Activated naive CD8-positive, alpha-beta T cell treated with anti-CD3 and anti-CD28 coated beads, Interleukin-2, amount 50 U/mL, for 24 hours (primary cell): ENCODE measurements around the gene TMEM82.

Experiments
- ATAC-seq: fragments of 150-1000 bp; cut with Tn5 transposase; one replicate; pipeline ENCODE4 v1.10.0; 2021
- DNase-seq: peaks from one replicate; pipeline ENCODE4 v3.0.0; 2021
- H3K27ac Mint-ChIP-seq: one replicate; pipeline ENCODE4 v1.8.0; 2021; ENCODE audit warnings: mild to moderate bottlenecking, mixed read lengths
- H3K27me3 Mint-ChIP-seq: one replicate; pipeline ENCODE4 v1.8.0; 2021; ENCODE audit warnings: mixed read lengths
- H3K36me3 Mint-ChIP-seq: one replicate; pipeline ENCODE4 v1.8.0; 2021; ENCODE audit warnings: low read depth, mixed read lengths
- H3K4me1 Mint-ChIP-seq: one replicate; pipeline ENCODE4 v1.8.0; 2021; ENCODE audit warnings: mixed read lengths
- H3K4me3 Mint-ChIP-seq: one replicate; pipeline ENCODE4 v1.8.0; 2021; ENCODE audit warnings: mild to moderate bottlenecking, moderate library complexity, mixed read lengths
- H3K9me3 Mint-ChIP-seq: one replicate; pipeline ENCODE4 v1.8.0; 2021; ENCODE audit warnings: mixed read lengths

Gene TMEM82

DNA sequence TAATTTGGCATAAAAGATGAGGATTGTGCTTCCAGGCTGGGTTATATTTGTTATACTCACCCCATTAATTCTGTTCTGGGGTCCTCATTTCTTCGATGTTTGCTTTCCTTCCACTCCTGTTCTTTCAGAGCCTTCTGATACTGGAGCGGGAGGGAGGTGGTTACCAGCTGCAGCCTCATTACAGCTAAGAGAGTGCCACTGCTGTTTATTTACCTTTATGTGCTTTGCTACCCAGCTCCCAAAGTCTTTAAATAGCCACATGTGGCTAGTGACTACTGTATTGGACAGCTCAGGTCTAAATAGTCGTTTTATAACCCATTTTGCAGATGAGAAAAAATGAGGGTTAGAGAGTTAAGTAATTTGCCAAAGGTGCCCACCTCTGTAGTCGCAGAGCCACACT lies 33.1 kb upstream of the TMEM82 start:
- DNase-seq, result no peak
- Mint-ChIP-seq H3K36me3 (peaks cover 9% of the 10 kb centered on the region), H3K27me3 (no peaks in the 10 kb centered on the region), H3K4me1 (peaks cover 13% of the 10 kb centered on the region), H3K4me3 (no peak overlapping the region), H3K27ac (no peak overlapping the region), H3K9me3 (no peaks in the 10 kb centered on the region)
- no peak for ATAC-seq

DNA sequence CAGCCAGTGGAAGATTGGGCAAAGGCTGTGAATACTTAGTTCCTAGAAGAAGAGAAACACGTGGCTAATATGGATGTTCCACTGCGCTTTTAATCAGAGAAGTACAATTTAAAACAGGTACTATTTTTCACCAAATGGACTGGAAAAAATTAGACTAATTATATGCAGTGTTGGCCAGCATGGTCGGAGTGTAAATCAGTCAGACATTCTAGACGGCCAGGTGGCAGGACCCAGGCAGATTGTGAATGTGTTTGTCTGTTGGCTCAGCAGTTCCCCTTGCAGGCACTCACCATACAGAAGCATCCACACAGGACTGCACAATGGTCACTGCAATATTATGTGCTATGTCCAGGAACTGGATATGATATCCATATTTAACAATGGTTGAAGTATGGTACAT lies 30.1 kb upstream of the TMEM82 start:
- no peak for DNase-seq

DNA sequence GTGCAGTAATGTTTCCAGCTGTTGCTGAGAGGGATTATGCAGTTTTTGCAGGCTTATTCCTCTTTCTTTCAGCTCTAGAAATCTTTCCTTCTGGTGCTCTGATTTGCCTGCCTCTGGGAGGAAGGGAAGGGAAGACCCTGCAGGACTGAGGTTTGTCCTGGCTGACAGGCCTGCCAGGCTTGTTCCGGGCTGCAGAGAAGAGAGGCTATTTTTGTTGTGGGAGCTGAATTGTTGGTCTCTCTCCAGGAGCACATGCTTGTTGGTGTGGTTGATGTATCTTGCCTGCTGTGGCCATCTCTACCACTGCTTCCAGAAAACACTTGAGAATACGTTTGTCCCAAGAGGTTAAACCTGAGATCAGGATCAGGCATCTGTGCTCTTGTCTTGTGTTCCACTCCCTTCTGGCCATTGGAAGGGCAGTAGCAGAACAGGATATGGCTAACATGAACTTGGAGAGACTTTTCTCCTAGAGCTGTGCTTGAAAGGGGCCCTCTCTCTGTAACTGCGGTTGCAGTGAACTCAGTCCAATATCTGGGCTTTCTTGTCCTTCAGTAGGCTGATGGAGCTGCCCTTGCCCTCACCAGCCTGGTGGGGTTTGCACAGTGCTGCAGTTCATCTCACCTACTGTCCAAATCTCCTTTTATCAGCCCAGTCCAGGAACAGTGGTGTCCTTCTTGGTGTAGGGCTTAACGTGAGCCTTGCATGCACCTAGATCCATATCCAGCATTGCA lies 27.7 kb upstream of the TMEM82 start:
- H3K36me3 Mint-ChIP-seq, result peaks cover 9% of the 10 kb centered on the region
- H3K9me3 Mint-ChIP-seq, result no peaks in the 10 kb centered on the region
- no peak for DNase-seq
- H3K4me1 Mint-ChIP-seq, result peaks cover 9% of the 10 kb centered on the region
- no peak overlapping the region for H3K27ac Mint-ChIP-seq
- no peaks in the 10 kb centered on the region for H3K27me3 Mint-ChIP-seq
- H3K4me3 Mint-ChIP-seq, result no peak overlapping the region
- ATAC-seq, result no peak

More for the DNA sequence above, 30.1 kb upstream of the TMEM82 start:
- peak; percentile 67 for ATAC-seq
- Mint-ChIP-seq H3K9me3 (no peaks in the 10 kb centered on the region), H3K27me3 (no peaks in the 10 kb centered on the region), H3K27ac (no peak overlapping the region), H3K4me1 (peaks cover 9% of the 10 kb centered on the region), H3K36me3 (no peaks in the 10 kb centered on the region), H3K4me3 (no peak overlapping the region)

DNA sequence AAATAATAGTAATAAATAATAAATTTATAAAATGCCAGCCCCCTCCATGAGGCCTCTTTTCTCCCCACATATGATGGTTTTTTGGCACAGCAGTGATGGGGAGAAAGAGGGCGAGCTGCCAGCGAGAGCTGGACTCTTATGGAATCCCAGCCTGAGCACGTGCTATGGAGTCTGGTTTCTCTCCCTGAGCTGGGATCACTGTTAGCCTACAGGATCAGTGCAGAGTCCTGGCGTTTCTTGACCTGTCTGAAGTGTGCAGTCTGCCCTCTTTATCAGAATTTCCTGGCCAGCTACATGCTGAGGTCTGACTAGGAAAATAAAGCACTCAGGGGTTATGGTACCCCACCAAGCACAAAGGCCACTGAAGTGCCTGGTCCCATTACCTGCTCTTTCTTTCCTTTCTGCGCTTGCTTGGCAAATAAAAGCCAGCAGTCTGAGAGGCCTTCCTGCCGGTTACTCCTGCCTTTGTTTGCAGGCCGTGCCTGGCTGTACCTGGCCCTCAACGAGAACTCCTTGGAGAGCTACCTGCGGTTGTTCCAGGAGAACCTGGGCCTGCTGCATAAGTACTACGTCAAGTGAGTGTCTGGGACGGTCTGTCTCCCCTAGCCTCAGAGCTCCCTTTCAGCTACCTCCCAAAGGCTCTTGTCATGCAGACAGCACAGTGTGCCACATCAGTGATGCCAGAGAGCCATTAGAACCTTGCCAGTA lies 24.7 kb upstream of the TMEM82 start:
- no peak overlapping the region for H3K27ac Mint-ChIP-seq
- H3K4me1 Mint-ChIP-seq, result no peaks in the 10 kb centered on the region
- no peaks in the 10 kb centered on the region for H3K9me3 Mint-ChIP-seq
- H3K36me3 Mint-ChIP-seq, result peaks cover 16% of the 10 kb centered on the region
- H3K27me3 Mint-ChIP-seq, result no peaks in the 10 kb centered on the region
- ATAC-seq, result no peak
- no peak overlapping the region for H3K4me3 Mint-ChIP-seq
- no peak for DNase-seq

DNA sequence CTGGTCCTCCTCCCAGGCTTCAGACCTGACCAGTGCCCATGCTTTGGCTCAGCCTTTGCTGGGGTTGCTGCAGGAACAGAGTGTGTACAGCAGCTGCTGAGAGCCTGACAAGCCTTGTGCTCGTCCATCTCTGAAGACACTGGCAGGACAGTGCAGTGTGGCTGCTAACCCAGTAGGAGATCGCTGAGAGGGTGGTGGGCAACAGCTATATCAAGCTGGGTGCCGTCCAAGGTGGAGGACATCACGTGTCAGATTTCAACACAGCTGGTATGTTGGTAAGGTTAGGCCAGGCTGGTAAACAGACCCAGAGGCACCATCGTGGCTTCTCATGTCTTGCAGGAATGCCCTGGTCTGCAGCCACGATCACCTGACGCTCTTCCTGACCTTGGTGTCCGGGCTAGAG lies 24.1 kb upstream of the TMEM82 start:
- no peak for DNase-seq
- no peak overlapping the region for H3K4me3 Mint-ChIP-seq
- H3K4me1 Mint-ChIP-seq, result no peaks in the 10 kb centered on the region
- no peaks in the 10 kb centered on the region for H3K9me3 Mint-ChIP-seq
- no peak for ATAC-seq
- H3K36me3 Mint-ChIP-seq, result peaks cover 16% of the 10 kb centered on the region
- no peaks in the 10 kb centered on the region for H3K27me3 Mint-ChIP-seq
- no peak overlapping the region for H3K27ac Mint-ChIP-seq

DNA sequence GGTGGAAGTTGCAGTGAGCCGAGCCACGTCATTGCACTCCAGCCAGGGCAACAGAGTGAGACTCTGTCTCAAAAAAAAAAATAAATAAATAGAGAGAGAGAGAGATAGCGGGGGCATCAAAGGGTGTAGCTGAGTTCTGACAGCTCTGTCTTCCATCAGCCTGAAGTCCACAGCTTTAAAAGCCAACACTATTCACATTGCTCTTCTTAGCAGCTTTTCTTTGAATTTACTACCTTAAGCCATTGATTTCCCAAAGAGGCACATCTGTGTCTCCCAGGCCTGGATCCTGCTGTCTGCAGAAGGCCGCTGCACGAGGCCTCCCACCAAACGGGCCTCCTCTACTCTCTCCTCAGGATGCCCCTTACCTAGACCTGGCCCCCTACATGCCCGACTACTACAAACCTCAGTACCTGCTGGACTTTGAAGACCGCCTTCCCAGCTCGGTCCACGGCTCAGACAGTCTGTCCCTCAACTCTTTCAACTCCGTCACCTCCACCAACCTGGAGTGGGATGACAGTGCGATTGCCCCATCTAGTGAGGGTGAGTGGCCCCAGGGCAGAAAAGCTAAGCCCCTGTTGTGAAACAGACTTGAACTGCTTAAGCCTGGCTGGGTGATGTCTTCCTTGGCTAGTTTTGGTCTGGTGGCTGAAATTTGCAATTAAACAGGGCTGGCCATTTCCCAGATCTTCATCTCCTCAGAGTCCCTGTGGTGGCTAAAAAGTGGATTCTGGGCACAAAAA lies 22.7 kb upstream of the TMEM82 start:
- H3K9me3 Mint-ChIP-seq, result no peaks in the 10 kb centered on the region
- H3K27me3 Mint-ChIP-seq, result no peaks in the 10 kb centered on the region
- H3K4me3 Mint-ChIP-seq, result no peak overlapping the region
- no peak overlapping the region for H3K27ac Mint-ChIP-seq
- peaks cover 16% of the 10 kb centered on the region for H3K36me3 Mint-ChIP-seq
- ATAC-seq (no peak), DNase-seq (no peak)
- no peaks in the 10 kb centered on the region for H3K4me1 Mint-ChIP-seq

DNA sequence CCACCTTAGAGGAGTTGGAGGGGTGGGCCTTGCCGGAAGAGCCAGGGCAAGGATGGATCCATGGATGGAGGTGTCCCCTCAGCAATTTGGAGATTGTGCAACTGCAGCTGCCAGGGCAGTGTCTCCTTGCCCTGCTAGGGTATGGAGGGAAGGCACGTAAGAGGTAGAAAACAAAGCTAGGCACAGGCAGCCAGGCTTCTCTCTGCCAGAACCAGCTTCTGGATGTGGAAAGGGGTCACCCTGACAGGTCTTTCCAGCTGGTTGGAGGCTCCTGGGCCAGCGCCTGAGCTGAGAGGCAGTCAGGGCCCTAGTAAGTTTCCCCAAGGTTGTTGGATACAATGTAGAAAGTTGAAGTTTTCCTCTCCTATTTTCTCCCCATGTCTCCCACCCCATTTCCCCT lies 21.4 kb upstream of the TMEM82 start:
- DNase-seq (no peak), ATAC-seq (no peak)
- no peaks in the 10 kb centered on the region for H3K27me3 Mint-ChIP-seq
- peaks cover 16% of the 10 kb centered on the region for H3K36me3 Mint-ChIP-seq
- no peak overlapping the region for H3K4me3 Mint-ChIP-seq
- no peaks in the 10 kb centered on the region for H3K9me3 Mint-ChIP-seq
- H3K4me1 Mint-ChIP-seq, result no peaks in the 10 kb centered on the region
- no peak overlapping the region for H3K27ac Mint-ChIP-seq

DNA sequence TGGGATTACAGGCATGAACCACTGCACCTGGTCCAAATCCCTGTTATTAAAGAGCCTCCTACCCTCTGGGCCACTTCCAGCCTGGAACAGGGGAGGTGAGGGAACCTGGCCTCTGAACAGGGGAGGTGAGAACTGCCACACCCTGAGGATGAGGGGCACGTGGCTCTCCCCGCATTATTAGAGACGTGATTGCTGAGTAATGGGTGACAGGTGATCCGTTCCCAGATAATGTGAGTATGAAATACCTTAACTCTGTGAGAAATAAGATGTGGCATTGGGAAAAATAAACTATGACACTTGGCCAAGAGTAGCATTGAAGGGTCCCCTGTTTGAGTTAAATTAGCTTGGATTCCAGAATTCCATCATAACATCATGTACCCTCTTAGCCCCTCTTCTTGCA lies 19.9 kb upstream of the TMEM82 start:
- ATAC-seq (no peak), DNase-seq (no peak)
- Mint-ChIP-seq H3K36me3 (peaks cover 17% of the 10 kb centered on the region), H3K9me3 (no peaks in the 10 kb centered on the region), H3K27ac (no peak overlapping the region), H3K27me3 (no peaks in the 10 kb centered on the region), H3K4me3 (no peak overlapping the region), H3K4me1 (no peaks in the 10 kb centered on the region)

DNA sequence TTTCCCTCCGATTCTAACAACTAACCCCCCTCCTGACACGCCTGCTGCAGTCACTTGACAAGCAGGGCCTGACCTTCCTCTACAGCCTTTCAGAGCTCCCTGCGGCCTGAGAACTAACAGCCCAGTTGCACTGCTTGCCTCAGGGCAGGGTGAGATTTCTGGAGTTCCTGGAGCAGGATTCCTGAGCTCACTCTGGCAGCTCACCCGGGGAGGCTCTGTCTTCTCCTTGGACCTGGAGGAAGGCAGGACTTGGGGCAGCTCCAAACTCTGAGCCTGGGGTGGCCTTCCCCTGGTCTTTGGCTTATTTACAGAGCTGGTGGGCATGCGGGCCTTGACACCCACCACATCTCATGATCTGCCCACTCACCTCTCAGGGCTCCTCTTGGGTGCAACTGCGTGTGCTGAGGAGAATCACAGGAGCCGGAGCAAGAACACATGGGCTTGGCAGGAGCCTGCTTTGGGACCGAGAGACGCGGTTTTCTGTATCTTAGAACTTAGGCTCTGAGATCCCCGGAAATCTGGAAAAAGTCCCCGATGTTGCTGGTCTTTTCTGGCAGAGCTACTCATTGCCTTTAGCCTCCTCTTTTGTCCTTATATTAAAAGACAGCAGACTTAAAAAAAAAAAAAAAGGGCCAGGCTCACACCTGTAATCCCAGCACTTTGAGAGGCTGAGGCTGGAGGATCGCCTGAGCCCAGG lies 19.3 kb upstream of the TMEM82 start:
- no peaks in the 10 kb centered on the region for H3K9me3 Mint-ChIP-seq
- DNase-seq, result no peak
- H3K27me3 Mint-ChIP-seq, result no peaks in the 10 kb centered on the region
- no peak for ATAC-seq
- H3K4me3 Mint-ChIP-seq, result no peak overlapping the region
- H3K36me3 Mint-ChIP-seq, result peaks cover 16% of the 10 kb centered on the region
- H3K4me1 Mint-ChIP-seq, result no peaks in the 10 kb centered on the region
- no peak overlapping the region for H3K27ac Mint-ChIP-seq

DNA sequence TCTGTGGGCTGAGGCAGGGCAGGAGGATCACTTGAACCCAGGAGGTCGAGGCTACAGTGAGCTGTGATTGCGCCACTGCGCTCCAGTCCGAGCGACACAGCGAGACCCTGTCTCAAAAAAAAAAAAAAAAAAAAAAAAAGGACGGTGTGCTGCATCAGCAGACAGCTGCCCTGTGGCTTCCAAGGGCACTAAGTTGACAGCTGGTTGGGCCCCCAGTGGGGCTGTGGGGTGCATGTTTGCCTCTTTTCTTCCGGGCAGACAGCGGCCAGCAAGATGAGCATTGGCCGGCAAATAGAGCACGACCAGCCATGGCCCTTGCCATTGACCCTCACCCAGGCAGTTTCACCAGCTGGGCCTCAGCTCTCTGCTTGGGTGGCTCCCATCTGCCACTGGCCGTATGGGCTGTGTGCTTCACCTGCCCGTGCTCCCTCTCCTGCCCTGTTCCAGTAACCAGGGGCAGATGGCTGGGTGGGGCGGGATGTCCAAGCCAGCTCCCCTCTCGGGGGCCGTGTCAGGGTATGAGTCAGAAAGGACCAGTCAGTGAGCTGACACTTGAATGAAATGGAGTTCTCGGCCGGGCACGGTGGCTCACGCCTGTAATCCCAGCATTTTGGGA lies 18.6 kb upstream of the TMEM82 start:
- H3K9me3 Mint-ChIP-seq, result no peaks in the 10 kb centered on the region
- no peak for DNase-seq
- no peak overlapping the region for H3K27ac Mint-ChIP-seq
- H3K27me3 Mint-ChIP-seq, result no peaks in the 10 kb centered on the region
- ATAC-seq, result no peak
- H3K36me3 Mint-ChIP-seq, result peaks cover 11% of the 10 kb centered on the region
- no peaks in the 10 kb centered on the region for H3K4me1 Mint-ChIP-seq
- H3K4me3 Mint-ChIP-seq, result no peak overlapping the region

DNA sequence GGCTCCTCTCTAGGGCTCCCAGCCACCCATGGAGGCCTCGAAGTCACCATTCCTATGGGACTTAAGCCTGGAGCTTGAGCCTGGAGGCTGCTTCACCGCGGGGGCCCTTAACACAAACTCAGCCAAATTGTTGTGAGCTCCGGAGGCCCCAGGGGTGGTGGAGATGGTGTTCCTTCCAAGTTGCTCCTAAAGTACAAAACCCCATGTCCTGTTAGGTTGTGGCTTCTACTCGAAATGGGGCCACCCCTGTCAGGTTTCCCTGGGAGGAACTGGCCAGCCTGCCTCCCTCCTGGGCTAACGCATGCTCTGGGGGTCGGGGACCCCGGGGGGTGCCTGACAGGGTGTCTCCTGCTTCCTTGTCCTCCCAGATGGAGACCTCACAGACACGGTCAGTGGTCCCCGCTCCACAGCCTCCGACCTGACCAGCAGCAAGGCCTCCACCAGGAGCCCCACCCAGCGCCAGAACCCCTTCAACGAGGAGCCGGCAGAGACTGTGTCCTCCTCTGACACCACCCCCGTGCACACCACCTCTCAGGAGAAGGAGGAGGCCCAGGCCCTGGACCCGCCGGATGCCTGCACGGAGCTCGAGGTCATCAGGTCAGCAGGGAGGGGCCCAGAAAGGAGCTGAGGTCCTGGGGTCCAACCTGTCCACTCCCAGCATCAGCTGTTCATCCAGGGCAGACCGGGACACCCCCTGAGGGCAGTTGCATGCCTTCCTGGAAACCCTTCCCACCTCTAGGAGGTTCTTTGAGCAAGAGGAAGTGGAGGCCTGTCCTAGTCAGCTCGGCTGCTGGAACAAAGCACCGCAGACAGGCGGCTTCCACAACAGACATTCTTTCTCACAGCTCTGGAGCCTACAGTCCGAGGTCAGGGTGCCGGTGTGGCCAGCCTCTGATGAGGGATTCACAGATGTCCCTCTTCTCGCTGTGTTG lies 17.1 kb upstream of the TMEM82 start:
- Mint-ChIP-seq H3K36me3 (peaks cover 7% of the 10 kb centered on the region), H3K27ac (no peak overlapping the region), H3K9me3 (no peaks in the 10 kb centered on the region), H3K27me3 (no peaks in the 10 kb centered on the region), H3K4me1 (no peaks in the 10 kb centered on the region), H3K4me3 (no peak overlapping the region)
- ATAC-seq (no peak), DNase-seq (no peak)

DNA sequence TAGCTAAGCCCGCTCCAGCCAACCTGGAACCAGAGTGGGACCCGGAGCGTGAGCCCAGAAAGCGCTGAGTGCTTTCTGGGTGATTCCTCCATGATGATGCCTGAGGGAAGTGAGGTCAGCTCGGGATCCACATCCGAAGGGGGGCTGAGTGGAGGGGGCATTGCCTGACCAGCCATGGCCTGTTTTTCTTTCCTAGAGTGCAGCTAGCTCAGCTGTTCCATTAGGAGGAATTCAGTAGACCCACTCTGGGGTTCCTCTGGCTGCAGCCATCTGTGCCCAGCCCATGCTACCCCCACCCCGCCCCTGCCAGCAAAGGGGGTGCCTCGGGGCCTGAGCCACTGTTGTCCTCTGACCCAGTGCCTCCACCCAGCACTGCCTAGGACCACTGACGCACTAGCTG lies 15.8 kb upstream of the TMEM82 start:
- Mint-ChIP-seq H3K27me3 (no peaks in the 10 kb centered on the region), H3K4me1 (no peaks in the 10 kb centered on the region), H3K9me3 (no peaks in the 10 kb centered on the region), H3K27ac (no peak overlapping the region), H3K36me3 (peaks cover 3% of the 10 kb centered on the region), H3K4me3 (no peak overlapping the region)
- DNase-seq (no peak), ATAC-seq (no peak)

DNA sequence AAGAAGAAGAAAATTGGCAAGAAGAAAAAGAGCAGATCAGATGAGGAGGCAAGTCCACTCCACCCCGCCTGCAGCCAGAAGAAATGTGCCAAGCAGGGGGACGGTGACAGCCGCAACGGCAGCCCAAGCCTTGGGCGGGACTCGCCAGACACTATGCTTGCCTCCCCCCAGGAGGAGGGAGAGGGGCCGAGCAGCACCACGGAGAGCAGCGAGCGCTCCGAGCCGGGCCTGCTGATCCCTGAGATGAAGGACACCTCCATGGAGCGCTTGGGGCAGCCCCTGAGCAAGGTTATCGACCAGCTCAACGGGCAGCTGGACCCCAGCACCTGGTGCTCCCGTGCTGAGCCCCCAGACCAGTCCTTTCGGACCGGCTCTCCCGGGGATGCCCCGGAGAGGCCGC lies 15.3 kb upstream of the TMEM82 start:
- H3K9me3 Mint-ChIP-seq, result no peaks in the 10 kb centered on the region
- peaks cover 3% of the 10 kb centered on the region for H3K36me3 Mint-ChIP-seq
- no peak overlapping the region for H3K4me3 Mint-ChIP-seq
- H3K27ac Mint-ChIP-seq, result peak overlapping the region; percentile 47
- ATAC-seq (no peak), DNase-seq (no peak)
- H3K27me3 Mint-ChIP-seq, result no peaks in the 10 kb centered on the region
- no peaks in the 10 kb centered on the region for H3K4me1 Mint-ChIP-seq
